Smooth muscle cell of the brain vasculature (primary cell): ENCODE measurements around the gene CAPN2.

Source experiments
- DNase-seq: peaks from one replicate; pipeline ENCODE4 v3.0.0-alpha.2; 2012; ENCODE audit warnings: low read depth, low spot score

The CAPN2 gene

DNA sequence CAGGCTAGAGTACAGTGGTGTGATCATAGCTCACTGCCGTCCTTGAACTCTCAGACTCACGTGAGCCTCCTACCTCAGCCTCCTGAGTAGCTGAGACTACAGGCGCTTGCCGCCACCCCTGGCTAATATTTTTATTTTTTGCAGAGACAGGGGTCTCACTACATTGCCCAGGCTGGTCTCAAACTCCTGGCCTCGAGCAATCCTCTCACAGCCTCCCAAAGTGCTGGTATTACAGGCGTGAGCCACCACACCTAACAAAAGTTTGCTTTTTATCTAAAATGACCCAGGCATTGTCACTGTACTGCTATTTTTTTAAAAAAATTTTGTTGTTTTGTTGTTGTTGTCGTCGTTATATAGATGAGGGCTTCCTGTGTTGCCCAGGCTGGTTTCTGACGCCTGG lies 46.4 kb downstream of the CAPN2 start:
- no peak for DNase-seq

DNA sequence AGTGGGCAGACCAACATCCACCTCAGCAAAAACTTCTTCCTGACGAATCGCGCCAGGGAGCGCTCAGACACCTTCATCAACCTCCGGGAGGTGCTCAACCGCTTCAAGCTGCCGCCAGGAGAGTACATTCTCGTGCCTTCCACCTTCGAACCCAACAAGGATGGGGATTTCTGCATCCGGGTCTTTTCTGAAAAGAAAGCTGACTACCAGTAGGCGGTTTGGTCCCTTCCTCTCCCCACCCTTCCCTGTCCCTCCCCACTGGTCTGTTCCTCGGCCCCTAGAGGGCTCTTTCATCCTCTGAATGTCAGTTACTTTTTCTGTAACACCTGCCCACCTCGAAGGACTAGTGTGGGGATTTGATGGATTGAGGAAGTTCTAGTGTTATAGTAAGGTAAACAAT lies 46.9 kb downstream of the CAPN2 start:
- DNase-seq = no peak

DNA sequence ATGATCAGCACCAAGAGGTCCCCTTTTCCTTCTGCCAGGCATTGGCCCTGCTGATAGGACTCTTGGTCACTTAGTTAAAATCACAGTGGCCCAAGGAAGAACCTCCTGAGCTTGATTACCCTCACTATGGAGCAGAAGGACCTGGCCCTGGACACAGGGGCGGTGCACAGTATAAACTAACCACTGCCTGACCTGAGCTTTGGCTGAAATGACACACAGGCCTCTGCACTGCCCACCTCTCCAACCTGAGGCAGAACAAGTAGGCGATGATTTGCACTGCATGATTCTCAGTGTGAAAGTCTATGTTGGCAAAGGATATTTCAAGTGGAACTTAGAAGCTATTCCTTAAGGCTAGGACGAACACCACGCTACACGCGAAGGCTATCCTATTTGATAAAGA lies 48.5 kb downstream of the CAPN2 start:
- no peak for DNase-seq

DNA sequence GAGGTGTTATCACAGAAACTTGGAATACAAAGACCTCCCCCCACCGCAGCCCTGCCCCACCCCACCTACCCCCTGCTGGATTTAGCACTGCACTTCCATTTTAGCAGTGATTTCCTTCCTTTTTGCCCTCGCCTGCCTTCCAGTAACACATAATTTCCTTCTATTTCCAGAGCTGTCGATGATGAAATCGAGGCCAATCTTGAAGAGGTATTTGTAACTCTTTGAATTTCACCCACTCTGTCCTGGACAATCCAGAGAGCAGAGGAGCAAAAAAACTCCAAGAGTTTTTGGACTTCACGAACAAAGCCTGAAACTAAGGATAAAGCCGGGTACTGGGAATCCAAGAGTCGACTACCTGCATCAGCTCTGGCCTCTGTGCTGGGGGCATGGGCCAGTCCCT lies 49.1 kb downstream of the CAPN2 start:
- DNase-seq = no peak

DNA sequence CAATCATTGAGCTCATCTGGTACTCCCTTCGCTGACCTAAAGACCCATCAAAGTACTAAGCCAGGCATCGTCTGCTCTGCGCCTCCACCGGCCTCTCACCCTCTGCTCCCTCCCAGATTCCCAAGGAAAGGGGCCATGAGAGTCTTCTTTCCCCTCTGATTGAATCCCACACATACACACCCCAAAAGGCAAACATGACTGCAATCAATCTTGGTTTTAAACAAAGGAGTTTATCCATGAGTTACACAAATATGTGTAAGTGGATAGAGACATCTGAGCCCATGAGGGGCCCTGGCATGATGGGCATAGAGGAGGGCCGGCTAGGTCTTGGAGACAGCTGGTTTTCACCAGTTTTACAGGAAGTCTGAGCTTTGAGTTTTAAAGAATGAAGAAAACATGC lies 50.9 kb downstream of the CAPN2 start:
- no peak for DNase-seq

DNA sequence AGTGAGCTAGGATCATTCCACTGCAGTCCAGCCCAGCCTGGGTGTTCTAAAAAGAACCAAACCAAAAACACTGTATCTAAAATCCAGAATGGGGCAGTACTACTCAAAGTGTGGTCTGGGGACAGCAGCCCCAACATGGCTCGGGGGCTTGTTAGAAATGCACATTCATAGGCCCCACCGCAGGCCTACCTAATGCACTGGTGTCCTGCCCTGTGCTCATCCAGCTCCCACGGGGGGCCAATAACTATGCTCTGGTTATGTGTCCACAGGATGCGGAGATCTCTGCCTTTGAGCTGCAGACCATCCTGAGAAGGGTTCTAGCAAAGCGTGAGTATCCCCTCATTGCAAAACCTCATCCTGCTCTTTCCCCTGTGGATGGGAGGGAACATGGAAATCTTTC lies 51.5 kb downstream of the CAPN2 start:
- DNase-seq = no peak

DNA sequence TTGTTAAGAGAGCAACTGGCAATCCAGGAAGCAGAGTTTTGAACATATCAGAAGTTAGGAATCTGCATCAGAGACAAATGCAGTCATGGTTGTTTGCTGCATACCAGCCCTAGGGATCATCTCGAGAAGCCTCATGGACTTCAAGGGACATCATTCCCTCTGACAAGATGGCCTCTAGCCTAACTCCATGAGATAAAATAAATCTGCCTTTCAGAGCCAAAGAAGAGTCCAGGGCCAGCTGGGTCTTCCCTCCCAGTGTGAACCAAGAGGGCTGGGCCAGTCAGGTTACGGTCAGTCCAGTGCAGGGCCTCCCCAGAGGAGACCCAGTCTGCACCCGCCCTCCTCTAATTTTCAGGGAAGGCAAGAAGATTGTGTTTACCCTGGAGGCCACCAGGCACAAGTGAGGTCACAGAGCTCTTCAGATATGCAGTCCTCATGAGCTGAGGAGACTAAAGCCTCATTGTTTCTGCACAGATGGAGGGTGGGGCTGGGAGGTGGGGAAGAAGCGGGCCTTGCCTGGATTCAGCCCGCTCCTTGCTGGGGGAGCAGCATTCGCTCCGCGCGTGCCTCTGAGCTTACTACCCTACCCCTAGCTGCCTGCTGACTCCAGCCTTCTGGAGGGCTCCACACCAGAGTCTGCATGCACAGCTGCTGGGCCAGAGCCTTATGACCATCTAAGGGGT lies 52.8 kb downstream of the CAPN2 start:
- DNase-seq = no peak

DNA sequence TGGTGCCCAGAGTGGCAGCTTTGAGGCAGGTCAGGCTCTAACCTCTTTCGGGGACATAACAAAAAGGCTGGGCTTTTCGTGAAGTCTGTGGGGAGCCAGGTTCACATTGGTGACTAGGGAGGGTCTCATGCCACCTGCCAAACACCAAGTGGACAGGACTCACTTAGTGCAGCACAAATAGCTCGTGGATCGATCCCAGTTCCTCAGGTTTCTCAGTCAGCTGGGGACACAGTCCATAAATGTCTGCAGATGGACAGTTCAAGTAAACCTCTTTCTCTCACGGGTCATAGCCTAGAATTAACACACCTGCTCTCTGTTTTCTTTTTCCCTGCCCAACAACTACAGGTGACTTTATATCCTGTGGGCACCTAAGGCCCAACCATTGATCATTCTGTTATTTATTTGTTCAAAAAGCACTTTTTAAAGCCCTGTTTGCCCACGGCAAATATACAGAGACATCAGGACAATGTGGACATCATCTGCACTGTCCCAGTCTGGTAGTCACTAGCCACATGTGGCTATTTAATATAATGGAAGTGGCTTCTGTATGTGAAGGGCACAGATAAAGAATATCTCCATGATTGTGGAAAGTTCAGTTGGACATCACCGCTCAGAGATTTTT lies 53.5 kb downstream of the CAPN2 start:
- DNase-seq = no peak

DNA sequence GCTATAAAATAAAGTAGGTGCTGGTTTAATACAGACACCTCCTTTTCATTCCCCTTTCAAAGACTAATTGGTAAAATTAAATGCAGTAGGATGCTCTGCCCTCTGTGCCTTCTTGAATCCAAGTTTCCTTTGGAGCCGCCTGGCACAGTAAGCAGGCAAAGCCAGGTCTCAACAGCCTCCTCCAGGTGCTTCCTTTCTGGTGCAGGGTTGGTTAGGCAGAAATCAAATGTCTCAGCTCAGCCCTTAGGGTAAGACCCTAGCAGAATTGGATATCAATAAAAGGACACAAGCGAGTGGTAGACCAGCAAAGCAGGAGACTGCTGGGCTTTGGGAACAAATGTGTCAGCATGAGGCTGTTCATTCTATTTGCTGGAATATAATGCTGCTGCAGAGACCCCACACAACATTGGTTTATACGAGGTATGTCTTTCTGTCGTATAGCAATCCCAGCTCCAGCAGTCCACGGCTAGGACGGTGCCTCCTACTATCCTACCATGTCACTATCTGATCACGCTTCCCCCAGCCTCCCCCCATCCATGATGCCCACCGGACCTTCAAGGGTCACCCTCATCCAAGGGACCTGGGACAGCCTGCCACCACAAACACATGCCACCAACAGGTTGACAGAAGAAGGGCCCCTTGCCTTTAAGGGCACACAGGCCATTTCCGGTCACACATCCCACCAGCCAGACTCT lies 58.4 kb downstream of the CAPN2 start:
- DNase-seq = no peak

DNA sequence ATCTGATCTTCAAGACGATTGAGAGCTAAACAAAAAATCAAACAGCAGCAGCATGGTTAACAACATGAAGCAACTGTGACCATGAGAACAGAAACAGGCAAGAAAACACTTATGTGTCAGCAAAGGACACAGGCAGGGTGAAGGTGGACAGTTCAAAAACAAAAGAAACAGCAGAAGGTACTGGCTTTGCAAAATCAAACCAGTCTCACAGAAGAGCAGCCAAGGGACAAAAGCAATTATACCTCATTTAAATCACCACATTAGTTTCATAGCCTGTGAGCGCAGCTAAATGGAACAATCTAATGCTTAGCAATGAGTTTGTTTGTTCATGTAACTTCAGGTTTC lies 59.1 kb downstream of the CAPN2 start:
- no peak for DNase-seq

DNA sequence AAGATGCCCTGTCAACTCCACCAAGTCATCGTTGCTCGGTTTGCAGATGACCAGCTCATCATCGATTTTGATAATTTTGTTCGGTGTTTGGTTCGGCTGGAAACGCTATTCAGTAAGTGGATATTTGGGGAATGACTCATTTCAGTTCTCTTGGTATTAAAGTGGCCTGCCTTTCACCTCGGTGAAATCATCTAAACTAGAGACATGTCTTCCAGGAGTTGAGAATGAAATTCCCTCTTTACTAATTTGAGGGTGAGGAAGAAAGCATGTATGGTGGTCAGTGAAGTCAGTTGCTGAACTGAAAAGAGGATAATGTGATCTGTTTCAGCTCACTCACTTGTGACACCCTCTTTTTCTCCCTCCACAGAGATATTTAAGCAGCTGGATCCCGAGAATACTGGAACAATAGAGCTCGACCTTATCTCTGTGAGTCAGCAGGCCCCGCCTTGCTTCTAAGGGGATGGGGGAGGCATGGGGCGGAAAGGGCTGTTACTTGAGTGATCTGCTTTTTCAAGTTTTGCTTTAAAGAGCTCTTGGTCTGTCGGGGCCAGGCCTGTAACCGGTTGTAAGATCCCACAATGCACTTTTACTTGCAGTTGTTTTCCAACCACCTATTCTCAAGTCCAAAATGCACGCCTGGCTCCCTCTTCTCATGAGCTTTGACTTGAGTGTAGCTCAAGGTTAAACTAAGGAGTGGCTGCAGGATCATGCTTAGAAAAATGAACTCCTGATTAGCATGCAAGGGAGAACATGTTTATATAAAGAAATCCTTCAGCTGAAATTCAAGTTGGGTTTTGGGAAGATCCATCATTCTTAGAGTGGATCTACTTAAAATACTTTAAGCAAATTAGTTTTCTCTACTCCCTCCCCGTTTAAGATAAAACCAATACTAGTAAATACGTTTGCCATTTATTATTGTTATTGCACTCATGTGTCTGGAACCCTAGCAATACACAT lies 59.8 kb downstream of the CAPN2 start:
- DNase-seq = peak; percentile 84

DNA sequence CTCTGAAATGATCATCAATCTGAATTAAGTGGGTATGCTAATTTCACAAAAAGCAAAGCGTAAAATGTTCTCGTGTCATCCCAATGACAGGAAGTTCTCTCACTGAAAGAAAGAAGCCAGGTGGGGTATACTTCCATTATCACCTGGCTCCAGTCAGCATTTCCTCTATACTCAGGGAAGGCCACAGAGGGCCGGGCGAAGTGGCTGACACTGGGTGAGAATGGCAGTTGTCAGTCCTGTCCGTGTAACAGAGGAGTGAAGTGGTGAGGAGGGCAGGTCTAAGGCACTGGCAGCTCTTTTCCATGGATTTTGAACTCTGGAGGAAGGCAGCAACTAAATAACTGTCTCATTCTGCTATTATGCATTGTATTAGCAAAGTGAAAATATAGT lies 60.4 kb downstream of the CAPN2 start:
- DNase-seq = no peak

DNA sequence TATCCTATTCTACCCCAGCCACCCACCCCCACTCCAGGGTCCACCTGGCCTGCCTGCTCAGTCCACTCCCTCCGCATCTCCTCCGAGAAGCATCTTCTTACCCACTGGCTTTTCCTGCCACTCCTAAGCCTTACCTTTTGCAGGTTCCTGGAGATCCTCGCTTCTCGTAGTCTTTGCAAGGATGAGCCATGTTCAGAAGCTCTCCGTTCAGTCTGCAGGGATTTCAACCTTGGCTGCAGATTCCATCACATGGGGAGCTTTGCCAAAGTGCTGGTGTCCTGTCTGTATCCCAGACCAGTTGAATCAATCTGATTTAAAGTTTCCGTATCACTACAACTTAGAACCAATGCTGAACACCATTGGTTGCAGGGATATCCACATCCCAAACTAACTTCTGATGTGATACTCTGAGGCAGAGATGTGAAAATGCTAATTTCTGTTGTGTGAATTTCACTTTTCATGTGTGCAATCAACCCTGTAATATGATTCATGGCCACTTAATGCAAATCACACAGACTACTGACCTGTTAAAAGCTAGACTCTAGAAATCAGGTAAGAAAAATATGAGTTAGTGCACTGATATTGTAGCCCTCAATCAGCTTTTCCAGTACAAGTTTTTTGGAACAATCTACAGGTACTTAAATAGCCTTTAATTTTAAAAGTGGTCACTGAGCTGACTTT lies 61.9 kb downstream of the CAPN2 start:
- no peak for DNase-seq

DNA sequence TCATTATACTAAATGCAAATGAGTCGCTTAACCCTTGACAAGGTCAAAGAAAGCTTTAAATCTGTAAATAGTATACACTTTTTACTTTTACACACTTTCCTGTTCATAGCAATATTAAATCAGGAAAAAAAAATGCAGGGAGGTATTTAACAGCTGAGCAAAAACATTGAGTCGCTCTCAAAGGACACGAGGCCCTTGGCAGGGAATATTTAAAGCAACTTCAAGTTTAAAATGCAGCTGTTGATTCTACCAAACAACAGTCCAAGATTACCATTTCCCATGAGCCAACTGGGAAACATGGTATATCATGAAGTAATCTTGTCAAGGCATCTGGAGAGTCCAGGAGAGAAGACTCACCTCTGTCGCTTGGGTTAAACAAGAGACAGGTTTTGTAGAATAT lies 62.7 kb downstream of the CAPN2 start:
- peak; percentile 57 for DNase-seq

DNA sequence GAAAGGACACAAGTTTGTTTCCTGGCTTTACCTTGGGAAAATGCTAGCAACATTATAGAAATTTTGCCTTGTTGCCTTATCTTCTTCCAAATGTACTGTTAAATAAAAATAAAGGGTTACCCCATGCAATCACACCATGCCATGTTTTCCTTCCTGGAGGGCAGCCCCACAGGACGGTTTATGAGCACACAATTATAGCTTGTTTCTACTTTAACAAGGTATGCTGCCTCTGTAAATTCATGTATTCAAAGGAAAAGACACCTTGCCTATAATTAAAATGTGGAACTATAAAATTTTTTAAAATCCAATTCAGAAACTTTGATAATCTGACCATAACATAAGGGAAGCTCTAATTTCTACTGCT lies 63.4 kb downstream of the CAPN2 start:
- DNase-seq = no peak

DNA sequence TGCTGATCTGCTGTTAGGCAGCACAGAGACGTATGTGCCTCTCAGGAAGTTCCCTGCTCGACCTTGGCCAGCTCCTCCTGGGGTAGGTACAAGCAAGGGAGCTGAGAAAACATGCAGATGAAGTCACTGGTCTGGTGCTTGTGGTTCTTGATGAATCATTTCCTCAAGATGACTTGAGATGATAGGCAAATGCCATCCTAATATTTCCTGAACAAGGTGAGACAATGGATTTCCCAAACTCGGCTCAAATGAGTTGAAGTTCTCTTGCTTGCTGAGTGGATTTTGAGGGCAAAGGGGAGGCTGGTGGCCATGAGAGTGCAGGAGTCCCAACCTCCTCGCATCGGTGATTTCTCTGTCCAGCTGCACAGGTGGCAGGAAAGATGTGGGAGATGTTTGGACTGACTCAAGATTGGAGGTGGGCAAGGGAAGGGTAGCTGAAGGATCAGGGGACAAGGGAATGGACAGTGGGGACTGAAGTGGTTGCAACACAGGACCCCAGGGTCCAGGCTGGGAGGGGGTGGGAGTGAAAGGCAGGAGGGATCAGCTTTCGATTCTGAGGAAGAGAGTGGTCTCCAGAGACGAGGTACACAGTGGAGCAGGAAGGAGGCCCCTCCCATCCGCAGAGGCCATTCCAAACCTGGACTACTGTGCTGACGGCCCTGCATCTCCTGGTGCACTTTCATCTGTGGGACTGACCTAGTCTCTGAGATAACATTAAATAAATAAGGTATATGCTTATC lies 63.9 kb downstream of the CAPN2 start:
- DNase-seq = peak; percentile 63

DNA sequence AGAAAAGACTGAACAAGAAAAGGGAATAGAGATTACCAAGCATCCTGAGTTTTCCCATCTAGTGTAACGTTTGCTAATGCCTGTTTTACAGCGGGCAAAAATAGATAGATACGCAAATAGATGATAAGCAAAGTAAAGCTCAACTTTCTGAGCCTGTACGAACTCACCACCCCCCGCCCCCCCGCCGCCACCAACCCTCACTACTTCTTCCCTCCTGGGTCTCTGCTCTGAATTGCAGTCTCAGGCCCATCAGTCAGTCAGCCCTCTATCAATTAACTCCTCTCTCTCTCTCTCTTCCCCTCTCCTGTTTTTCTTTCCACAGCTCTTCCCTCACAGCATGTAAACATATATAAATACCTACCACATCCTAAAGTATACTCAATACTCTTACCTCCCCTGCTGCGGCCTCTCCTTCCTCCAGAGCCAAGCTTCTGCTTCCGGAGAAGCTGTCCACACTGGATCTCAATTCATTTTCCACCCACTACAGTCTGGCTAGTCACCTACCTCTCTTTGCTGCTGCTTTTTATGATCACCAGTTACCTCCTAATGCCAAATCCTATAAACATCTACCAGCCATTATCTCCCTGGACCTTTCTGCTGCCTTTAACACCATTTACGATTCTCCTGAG lies 64.6 kb downstream of the CAPN2 start:
- DNase-seq = no peak

DNA sequence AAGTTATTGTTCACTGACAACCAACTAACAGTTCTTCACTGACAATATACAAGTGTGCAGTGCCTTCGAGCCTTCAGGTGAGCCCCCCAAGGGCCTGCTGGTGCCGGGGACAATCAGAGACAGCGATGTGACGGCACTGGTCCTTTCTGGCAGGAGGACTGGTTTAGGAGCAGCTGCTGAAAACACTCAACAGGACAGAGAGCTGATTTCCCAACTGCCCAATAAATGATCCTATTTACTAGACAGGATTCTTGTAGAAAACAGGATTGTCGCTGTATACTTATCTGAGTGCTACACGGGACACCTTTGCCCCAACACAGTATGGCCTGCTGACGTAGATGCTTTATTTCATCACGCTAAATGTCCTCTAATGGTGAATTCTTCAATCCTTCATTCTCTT lies 68.0 kb downstream of the CAPN2 start:
- no peak for DNase-seq

DNA sequence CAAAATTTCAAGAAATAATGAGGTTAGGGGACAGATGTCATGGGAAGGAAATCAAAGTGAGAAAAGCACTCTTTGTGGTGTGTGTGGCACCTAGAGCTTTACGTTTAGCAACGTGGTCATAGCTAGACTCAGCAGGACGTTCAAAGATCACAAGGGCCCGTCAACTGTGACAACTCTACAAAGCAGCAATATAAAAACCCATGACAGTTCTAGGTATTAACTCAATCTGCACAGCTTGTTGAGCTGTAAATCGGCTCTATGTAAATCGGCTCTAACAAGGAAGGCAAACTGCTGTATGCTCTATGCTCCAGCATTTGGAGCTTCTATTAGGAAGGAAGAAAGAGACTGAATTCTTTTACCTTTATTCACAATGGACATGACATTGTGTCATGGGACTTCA lies 68.6 kb downstream of the CAPN2 start:
- no peak for DNase-seq

DNA sequence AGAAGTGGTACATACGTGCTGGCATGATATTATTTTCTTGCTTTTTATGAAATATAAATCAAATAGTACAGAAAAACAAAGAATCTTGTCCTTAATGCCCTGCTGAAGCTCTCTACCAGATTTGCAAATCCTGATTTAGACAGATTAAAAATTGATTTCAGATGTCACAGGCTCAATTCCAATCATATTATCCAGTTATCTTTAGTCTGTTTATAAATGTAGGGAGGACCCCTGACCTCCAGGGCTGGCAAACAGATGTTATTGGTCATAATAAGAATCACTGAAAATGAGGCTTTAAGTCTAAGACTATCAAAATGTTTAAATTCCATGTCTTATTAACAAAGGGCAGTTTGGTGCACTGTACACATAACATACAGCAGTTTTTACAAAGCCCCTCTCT lies 71.3 kb downstream of the CAPN2 start:
- DNase-seq = no peak

DNA sequence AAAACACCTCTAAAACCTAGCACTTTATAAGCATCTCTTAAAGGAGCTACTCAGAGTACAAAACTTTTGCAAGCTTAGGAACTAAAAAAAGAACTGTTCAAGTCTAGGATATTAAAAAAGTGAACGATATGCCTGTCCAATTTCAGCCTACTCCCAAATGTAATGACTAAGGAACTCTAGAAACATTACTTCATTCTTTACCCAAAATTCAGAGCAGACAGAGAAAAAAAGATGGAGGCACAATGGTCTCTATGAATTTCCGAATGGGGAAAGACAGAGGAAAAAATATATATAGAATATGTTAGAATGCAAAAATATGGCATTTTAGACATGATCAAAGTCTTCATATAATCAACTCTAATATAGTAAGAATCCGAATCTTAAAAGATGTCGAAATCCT lies 72.2 kb downstream of the CAPN2 start:
- DNase-seq = no peak
